Measurements from ENCODE around the gene GFOD1.
A peak's percentile ranks its signal among the peaks of the same experiment; 100 is the strongest.
"Not testable (repeated sequence)": the region's sequence is repeated elsewhere in the genome, so short reads cannot be mapped to it uniquely, and the experiment has no call there.

The GFOD1 gene

DNA sequence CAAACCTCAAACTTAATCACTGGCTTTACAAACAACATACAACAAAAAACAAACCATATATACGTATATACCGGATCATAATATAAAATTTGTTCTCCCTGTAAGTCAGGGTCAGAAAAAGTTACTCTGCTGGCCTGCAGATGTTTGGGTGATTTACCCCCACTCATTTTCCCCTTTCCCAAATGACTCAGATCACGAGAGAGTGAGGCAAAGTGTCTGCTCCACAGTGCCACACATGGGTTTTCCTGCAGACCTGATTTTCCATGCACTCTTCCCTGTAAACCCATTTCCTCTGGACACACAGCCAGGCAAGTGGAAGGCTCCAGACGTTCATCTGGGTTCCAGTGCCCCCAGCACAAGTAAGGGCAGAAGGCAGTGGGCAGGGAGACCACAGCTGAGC lies 23.5 kb downstream of the GFOD1 start:
- DNase-seq = no peak

DNA sequence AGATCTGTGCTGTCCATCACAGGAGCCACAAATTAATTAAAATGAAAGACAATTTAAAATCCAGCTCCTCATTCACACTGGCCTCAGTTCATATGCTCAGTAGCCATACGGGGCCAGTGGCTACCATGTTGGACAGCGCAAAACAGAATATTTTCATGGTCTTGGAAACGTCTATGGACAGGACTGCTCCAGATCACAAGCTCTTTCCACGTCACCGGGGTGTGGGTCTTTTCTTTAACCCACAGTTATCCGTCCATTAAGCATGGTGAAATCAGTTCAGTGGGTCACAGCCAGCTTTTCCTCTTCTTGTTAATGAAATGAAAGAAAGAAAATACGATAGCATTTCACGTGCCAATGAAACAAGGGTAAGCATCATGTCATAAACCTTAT lies 24.1 kb downstream of the GFOD1 start:
- DNase-seq = no peak

DNA sequence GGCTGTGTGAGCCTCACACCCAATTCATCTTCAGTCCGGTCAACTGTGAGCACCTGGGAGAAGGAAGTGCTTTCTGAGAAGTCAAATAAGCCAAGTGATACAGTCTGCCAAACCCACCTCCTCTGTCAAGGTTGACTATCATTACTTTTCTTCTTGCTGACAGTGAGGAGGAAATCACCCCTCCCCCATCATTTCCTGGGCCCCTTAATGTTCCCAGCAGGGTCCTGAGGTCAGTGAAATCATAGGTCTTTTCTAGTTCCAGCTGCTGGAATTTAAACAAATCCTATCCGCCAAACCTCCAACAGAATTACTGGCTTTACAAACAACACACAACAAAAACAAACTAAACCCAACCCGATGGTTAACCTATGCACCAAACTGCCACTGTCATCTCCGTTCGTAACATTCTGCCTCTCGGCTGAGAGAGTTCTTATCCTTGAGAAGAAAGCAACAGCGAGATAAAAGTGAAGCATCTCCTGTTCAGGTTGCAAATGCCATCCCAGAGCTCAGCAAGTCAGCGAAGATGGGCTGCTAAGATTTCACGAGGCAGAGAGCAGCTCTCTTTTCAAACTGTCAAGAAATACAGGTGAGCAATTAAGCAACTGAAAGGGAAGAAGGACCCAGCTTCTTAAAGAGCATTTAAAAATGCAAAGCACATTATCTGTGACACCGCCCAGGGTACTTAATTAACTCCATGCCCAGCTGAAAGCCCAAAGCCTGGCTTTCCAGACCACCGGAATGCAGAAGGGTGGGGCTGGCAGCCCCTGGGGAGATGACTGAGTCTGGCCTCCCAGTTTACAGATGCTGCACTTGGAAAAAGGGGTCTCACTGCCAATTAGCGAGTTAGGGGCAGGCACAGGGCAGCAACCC lies 24.7 kb downstream of the GFOD1 start:
- DNase-seq = no peak

DNA sequence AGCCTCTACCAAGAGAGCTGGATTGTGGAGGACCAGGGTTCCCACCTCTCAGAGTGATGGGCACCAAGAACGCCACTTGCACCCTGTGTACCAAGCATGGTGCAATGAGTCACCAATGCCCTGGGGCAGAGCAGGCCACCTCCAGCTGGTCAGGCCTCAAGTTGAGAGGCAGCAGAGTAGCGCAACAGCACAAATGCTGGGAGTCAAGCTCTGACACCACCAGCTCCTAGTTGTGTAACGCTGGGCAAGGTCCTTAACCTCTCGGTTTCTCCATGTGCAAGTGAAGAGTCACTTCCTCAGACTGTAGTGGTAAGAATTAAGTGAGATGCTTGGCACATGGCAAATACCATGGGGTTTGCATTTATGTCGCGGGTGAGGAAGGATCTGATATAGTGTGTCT lies 25.6 kb downstream of the GFOD1 start:
- peak; percentile 94 to 95 for DNase-seq

DNA sequence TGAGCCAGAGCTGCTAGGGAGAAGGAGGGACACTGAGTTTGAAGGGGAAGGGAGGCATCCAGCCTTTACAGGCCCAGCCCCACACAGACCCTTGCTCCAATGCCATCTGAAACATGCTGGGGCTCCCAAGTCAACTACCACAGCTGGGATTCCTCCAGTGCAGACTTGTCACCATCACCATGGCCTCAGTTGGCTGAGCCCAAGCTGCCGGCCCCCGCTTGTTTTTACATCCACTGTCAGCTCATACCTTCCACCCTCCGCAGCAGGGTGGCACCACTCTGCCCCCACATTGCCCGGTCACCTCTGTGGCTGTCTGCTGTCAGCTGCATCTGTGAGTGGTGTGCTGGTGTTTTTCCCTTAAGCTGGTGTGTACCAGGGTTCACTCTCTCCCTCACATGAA lies 26.1 kb downstream of the GFOD1 start:
- DNase-seq = no peak

DNA sequence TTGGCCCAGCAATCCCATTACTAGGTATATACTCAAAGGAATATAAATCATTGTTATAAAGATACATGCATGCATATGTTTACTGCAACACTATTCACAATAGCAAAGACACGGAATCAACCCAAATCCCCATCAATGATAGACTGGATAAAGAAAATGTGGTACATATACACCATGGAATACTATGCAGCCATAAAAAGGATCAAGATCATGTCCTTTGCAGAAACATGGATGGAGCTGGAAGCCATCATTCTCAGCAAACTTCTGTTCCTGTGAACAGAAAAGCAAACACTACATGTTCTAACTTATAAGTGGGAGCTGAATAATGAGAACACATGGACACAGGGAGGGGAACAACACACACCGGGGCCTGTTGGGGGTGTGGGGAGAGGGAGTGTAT lies 27.1 kb downstream of the GFOD1 start:
- not testable (repeated sequence) for DNase-seq

DNA sequence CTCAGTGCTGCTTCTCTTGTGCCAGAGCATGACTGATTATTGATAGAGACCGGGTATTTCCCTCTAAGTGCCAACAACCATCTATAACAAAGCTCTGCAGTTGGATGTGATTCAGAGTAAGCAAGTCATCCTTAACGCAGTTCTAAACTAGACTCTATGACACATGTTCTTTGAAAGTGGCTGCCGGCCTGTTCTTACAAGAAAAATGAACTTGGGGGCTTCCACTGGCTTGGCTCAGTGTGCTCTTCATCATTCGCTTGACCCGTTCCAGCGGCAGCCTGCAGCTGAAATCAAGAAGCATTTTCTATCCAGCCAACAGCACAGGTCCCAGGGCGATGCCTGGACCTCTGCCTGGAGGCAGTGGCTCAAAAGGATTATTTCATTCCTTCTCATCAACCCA lies 29.8 kb downstream of the GFOD1 start:
- DNase-seq = no peak

DNA sequence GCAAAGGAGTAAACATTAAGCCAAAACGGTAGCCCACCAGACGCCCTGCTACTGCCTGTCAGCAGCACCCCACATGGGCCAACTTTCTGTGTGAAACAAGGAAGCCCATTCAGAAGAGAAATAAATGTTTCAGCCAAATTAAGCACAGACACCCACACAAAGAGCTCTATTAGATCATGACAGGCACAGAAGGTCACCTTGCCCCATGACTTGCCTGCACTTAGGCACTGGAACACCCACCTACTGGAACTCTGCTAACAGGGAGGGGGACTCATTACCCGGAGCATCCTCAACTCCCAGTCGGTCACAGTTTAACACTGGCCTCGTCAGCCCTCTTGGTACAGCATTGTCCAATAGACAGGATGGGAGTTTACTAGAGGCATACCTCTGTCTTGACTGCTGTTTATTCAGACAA lies 31.8 kb downstream of the GFOD1 start:
- peak; percentile 65 to 81 for DNase-seq

DNA sequence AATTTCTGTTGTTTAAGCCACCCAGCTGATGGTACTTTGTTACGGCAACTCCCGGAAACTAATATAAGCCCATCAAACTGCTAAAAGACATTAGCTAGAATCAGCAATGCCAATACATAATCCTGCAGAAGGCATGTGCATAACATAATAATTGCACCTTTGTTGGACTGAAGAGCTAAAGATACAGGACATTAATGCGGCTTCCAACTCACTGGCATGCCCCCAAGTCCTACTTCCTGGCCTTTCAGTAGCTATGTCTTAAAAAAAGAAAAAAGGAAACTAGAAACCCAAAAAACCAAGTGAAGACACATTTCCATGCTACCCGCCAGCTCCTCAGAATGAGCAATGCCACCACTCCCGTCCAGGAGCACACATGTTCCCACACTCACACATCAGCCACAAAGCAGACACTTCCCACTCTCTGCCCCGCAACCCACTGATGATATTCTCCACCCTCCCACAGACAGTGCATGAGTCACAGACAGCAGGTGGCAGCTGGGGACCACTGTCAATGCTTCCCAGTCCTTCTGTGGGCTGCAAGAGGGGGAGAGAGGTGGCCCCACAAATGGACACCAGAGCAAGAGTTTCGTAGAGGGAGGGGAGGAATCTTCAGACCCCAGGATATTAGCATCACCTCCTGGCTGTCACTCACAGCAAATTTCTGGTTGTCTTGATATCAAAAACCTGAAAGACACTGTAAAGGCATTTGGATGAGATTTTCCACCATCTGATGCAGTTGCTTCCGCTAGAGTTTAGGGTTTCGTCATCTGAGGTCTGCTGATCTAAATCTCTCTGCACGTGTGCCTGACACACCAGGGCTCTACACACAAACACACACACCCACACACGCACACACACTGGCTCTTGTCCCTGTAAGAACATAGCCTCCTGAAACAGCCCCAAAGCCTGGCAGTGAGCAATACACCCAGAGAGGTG lies 32.8 kb downstream of the GFOD1 start:
- DNase-seq = peak; percentile 88 to 94

DNA sequence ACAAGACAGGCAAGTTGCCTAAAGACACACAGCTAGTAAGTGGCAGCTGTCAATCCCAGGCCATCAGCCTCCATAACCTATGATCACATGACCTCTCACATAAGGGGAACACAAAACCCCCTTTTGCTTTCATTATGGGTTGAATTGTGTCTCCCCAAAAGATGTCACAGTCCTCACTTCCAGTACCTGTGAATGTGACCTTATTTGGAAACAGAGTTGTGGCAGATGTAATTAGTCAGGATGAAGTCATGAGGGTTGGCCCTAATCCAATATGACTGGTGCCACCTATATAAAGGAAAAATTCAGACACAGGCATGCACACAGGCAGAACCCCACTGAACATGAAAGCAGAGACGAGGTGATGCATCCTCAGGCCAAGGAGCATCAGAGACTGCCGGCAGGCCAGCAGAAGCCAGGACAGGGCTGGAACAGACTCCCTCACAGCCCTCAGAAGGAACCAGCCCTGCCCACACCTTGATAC lies 33.6 kb downstream of the GFOD1 start:
- DNase-seq = no peak

DNA sequence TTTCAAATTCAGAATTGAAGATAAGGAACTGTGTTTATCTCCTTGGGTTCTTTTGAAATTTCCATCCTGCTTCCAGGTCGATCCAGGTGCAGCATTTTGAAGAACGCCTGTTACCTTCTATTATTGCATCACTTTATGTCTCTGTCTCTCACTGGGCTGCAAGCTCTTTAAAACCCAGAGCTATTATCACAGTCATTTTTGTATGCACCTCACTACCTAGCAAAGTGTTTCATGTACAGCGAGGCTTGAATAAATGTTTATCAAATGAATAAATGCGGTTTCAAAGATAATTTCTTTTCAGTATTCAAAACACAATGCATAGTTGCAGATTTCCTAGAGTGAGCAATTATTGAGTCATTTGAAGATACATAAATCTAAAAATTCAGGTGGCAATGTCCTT lies 34.2 kb downstream of the GFOD1 start:
- no peak for DNase-seq

DNA sequence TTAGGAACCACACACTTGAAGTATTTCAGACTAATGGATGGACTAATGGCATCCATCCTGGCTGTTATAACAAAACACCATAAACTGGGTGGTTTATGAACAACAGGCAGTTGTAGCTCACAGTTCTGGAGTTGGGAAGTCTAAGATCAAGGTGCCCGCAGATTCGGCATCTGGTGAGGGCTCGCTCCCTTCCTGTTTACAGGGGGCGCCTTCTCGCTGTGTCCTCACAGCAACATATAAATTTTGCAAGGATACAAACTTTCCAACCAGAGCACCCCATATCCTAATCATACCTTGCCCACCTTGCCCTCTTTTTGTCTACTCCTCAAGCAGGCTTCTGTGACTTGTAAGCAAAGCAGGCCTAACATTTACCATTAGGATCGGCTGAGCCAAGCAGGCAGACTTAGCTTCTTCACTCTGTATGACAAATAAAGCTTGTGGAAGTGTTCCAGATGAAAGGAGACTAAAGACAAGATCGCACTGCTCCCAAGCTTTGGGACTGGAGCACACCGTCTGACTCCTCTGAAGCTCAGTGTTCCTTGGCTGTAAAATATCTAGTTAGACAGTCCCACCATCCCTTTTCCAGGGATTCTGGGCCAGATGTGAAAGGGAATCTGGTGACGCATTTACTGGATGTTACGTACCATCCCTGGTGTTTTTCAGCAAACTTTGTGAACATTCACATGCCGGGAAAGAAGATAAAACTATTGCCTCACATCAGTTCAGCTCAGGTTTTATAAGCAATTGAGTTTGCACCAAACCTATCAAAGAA lies 34.9 kb downstream of the GFOD1 start:
- DNase-seq = no peak

DNA sequence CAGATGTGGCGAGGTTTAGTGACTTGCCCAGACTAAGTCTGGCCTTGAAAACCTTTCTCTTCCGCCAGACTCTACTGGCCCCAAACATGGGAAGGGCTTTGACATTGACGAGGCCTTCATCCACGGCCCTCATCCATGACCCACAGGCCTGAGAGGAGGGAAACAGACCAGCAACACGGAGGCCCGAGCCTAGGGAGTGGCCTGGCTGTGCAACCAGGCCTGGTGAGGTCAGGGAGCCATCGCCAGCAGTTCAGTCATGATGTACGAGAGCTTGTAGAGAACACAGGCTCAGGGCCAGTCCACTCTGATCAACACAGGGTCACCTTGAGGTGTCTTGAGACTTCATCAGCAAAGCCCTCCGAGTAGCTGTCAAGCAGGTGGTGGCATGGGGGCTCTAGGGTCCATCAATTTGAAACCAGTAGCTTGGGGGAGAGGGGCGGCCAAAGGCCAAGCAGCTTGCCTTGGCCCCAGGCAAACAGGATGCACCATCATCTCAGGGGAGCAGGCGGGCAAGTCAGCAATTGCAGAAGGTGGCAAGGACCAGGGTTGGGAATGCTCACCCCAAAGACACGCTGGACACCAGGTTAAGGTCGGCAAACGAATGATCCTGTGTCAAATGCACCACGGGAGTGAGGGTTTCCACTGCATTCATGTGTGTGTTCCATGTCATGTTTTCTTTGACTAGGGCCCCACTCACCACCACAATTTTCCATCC lies 36.1 kb downstream of the GFOD1 start:
- no peak for DNase-seq

DNA sequence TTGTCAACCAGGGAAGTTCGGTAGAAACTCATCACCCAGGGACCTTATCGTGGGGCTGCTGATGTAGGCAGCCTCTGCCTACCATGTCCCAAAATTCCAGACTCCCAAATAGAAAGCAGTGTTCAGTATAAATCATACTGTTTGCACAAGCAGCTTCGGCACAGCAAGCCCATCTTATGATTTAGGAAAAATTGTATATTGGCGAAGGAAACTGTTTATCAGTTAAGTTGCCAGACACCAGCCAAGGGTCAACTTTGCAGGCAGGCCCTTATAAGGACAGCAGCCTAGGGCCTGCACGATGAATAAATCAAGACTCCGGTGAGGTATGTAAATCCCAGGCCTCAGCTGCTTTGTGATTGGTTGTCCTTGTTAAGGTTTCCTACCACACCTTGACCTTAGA lies 36.8 kb downstream of the GFOD1 start:
- no peak for DNase-seq

DNA sequence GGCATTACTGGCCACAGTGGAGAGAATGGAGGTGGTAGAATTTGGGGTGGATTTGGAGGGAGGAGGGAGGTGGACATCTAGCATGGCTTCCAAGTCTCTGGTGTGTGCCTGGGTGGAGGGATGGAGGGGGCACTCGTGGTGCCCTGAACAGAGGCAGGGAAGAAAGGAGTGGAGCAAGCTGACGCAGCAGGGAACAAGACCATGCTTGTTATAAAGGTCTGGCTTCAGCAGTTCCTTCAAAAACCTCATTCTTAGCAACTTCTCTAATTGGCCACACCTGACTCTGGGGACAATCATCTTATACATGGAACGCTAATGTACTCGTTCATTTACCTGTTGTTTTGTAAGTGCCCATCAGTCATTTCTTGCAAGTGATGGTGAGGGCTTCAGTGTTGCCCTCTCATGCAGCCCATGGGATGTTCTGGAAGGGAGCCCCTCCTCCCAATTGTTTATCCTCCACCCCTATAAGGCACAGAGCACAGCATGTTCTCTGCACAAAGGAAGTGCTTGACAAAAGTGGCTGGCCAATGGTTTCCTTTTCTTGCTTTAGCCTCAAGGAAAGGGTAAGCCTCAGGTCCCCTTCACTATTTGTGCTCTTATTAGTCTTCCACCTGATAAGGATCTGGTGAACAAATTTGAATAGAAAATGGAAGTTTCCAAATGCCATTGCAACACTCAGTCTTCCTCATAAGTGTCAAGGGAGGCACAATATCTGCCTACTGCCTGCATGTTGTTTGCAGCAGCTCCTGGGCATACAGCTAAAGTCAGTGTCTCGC lies 39.3 kb downstream of the GFOD1 start:
- peak; percentile 62 to 73 for DNase-seq

DNA sequence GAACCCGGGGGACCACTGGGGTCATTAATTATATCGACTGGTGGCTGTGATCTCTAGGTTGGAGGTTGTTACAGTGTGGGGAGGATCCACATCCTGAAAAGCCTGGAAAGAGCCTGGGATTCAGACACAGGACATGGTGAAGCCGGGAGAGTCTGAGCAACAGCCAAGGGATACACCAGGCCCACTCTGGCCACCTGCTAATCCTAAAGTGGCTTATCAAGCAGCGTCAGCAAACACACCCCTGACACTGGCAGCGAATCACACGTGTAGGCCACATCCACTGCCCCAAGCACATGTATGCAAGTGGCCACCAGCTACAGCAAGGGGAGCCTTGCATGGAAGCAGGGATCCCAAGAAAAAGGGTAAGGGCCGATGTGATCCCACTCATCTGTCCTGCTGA lies 41.0 kb downstream of the GFOD1 start:
- DNase-seq = no peak

DNA sequence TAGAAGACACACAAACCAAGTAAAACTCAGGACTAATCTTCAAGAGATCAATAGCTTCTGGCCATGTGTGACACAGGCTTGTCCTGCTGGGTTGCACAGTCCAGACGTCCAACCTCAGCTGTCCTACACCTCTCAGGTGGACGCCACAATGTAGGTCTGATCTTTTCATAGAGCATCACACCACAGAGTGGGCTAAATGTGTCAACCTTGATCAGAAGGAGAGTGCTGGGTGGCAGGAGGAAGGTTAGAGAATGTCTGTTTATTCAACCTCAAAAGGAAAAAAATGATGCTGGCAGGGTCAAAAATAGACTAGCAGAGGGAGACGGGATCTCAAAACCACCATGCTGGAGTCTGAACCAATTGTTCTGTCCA lies 41.7 kb downstream of the GFOD1 start:
- DNase-seq = no peak

DNA sequence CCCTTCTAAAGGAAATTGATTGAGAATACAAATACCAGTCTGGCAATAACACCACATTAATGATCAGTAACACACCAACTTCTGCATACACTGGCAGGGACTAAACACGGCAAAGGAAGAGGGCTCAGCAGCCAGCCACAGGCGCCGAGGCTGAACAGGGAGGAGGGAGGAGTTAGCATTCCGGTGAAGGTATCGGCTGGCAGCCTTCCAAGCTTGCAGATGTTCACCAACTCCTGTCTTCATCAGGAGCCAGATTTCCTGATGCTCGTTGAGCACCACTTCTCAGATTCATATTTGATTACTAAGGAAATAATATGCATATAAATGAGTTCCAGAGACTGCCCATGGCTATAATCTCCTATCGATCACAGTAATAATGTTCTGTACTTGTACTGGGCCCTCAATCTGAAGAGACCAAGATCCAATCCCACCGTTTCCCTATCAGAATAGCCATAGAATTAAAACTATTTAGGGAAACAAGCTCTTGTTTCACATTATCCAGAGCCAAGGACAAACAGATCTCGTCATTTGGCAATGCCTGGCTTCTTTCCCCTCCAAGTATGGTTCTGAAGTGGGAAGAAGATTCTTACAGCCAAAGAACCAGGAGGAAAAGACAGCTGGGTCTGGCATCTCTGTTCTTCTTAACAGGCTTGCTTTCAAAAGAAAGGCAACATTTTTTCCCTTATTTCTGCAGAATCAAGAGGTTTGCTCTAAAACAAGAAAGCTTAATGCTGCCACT lies 42.2 kb downstream of the GFOD1 start:
- no peak for DNase-seq

DNA sequence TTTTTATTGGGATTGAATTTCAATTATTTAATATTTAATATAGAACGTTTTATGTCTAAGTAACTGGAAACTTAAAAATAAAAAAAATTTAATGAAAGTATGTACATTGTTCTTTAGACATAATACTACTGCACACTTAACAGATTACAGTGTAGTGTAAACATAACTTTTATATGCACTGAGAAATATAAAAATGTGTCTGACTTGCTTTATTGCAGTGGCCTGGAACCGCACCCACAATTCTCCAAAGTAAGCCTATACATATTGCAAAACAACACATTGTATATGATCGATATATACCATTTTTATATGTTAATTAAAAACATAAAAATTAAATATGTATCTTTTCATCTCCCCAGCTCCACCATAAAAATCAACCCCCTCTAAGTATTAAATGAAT lies 42.8 kb downstream of the GFOD1 start:
- DNase-seq = no peak

DNA sequence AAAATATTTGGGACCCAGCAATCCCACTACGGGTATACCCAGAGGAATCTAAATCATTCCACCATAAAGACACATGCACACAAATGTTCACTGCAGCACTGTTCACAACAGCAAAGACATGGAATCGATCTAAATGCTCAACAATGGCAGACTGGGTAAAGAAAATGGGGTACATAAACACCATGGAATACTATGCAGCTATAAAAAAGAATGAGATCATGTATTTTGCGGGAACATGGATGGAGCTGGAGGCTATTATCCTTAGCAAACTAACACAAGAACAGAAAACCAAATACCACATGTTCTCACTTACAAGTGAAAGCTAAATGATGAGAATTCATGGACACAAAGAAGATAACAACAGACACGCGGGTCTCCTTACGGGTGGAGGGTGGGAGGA lies 43.4 kb downstream of the GFOD1 start:
- DNase-seq = not testable (repeated sequence)

DNA sequence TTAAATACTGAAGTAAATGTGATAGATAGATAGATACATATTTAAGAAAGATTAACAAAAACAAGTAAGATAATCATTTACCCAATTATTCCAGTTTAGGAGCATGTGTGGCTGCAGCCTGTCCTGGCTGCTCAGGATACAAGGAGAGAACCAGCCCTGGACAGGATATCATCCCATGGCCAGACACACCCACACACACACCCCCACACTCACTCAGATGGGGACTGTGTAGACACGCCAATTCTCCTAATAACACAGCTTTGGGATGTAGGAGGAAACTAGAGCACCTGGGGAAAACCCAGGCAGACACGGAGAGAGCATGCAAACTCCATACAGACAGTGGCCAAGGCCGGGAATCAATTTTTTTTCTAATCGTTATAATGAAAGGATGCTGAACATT lies 45.6 kb downstream of the GFOD1 start:
- no peak for DNase-seq

Measured in inflammatory macrophage (primary cell).